ENCODE measurements around the gene NPW.

- TF ChIP-seq, protein P1, sequence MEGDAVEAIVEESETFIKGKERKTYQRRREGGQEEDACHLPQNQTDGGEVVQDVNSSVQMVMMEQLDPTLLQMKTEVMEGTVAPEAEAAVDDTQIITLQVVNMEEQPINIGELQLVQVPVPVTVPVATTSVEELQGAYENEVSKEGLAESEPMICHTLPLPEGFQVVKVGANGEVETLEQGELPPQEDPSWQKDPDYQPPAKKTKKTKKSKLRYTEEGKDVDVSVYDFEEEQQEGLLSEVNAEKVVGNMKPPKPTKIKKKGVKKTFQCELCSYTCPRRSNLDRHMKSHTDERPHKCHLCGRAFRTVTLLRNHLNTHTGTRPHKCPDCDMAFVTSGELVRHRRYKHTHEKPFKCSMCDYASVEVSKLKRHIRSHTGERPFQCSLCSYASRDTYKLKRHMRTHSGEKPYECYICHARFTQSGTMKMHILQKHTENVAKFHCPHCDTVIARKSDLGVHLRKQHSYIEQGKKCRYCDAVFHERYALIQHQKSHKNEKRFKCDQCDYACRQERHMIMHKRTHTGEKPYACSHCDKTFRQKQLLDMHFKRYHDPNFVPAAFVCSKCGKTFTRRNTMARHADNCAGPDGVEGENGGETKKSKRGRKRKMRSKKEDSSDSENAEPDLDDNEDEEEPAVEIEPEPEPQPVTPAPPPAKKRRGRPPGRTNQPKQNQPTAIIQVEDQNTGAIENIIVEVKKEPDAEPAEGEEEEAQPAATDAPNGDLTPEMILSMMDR (IDR thresholded peaks at IDR 0.05), result no peak
- no peak for TF ChIP-seq POLR2A (IDR thresholded peaks at IDR 0.05)
Measured at GRCh38 chr16:1997494-1998359, 21.9 kb upstream of the NPW start.
